Middle frontal gyrus (tissue), 1 donor: Measurements from ENCODE around the gene SERINC2.
A peak's percentile ranks its signal among the peaks of the same experiment; 100 is the strongest.
"Not testable (repeated sequence)": the region's sequence is repeated elsewhere in the genome, so short reads cannot be mapped to it uniquely, and the experiment has no call there.

Experiments
- DNase-seq: peaks from one replicate; pipeline ENCODE4 v3.0.0-alpha.2; 2015; ENCODE audit warnings: low spot score; ENCODE audit errors: extremely low spot score

The SERINC2 gene

GRCh38 chr1:31383967-31384366 lies 29.0 kb upstream of the SERINC2 start:
- DNase-seq: no peak

GRCh38 chr1:31386576-31387243 lies 26.3 kb upstream of the SERINC2 start:
- not testable (repeated sequence) for DNase-seq

GRCh38 chr1:31387612-31388011 lies 25.4 kb upstream of the SERINC2 start:
- no peak for DNase-seq

GRCh38 chr1:31389616-31390015 lies 23.4 kb upstream of the SERINC2 start:
- DNase-seq: no peak

GRCh38 chr1:31390071-31390470 lies 22.9 kb upstream of the SERINC2 start:
- no peak for DNase-seq

GRCh38 chr1:31393463-31393862 lies 19.6 kb upstream of the SERINC2 start:
- DNase-seq: no peak

- DNase-seq: peak; percentile 65
Observed at GRCh38 chr1:31394584-31395193, 18.3 kb upstream of the SERINC2 start.

- no peak for DNase-seq
Observed at GRCh38 chr1:31396633-31397351, 16.2 kb upstream of the SERINC2 start.

GRCh38 chr1:31397360-31398095 lies 15.5 kb upstream of the SERINC2 start:
- no peak for DNase-seq

GRCh38 chr1:31398246-31398645 lies 14.8 kb upstream of the SERINC2 start:
- DNase-seq: no peak

GRCh38 chr1:31399976-31400375 lies 13.0 kb upstream of the SERINC2 start:
- no peak for DNase-seq

GRCh38 chr1:31400393-31400792 lies 12.6 kb upstream of the SERINC2 start:
- no peak for DNase-seq

GRCh38 chr1:31401241-31401640 lies 11.8 kb upstream of the SERINC2 start:
- DNase-seq: no peak

- DNase-seq: no peak
Observed at GRCh38 chr1:31405578-31406245, 7.3 kb upstream of the SERINC2 start.

- no peak for DNase-seq
Observed at GRCh38 chr1:31407029-31407626, 5.9 kb upstream of the SERINC2 start.

GRCh38 chr1:31408788-31409318 lies 4.2 kb upstream of the SERINC2 start:
- no peak for DNase-seq

GRCh38 chr1:31409946-31410858 lies 2.8 kb upstream of the SERINC2 start:
- no peak for DNase-seq

- no peak for DNase-seq
Observed at GRCh38 chr1:31410871-31411270, 2.1 kb upstream of the SERINC2 start.

GRCh38 chr1:31412205-31412604 lies 808 bp upstream of the SERINC2 start:
- DNase-seq: no peak
